Activated CD8-positive, alpha-beta memory T cell treated with anti-CD3 and anti-CD28 coated beads for 4 hours (primary cell): Measurements from ENCODE around the gene NLRC5.
A peak's percentile ranks its signal among the peaks of the same experiment; 100 is the strongest.

Experiments used
- DNase-seq, 2 donors: peaks; one replicate each; pipeline ENCODE4 v3.0.0-alpha.2; 2020; ENCODE audit warnings: low read depth in 2 of 2

NLRC5 gene

GRCh38 chr16:57126411-57126810, 137.1 kb downstream of the NLRC5 start:
- DNase-seq = no peak

- DNase-seq = no peak
Measured at GRCh38 chr16:57127037-57127763, 137.8 kb downstream of the NLRC5 start.

- no peak for DNase-seq
Measured at GRCh38 chr16:57127836-57128235, 138.5 kb downstream of the NLRC5 start.

- DNase-seq = peak in 1 of 2 donors; percentile 11
Measured at GRCh38 chr16:57128771-57129389, 139.5 kb downstream of the NLRC5 start.

GRCh38 chr16:57130950-57131321, 141.6 kb downstream of the NLRC5 start:
- no peak for DNase-seq

- DNase-seq = no peak
Measured at GRCh38 chr16:57131351-57131970, 142.1 kb downstream of the NLRC5 start.

GRCh38 chr16:57132470-57132869, 143.1 kb downstream of the NLRC5 start:
- no peak for DNase-seq

- no peak for DNase-seq
Measured at GRCh38 chr16:57133031-57133430, 143.7 kb downstream of the NLRC5 start.
